GM12878 (cell line): ENCODE measurements around the gene LETMD1. TPM values are rescaled to one million over a fixed set of nuclear protein-coding genes. Genes with fewer than 3 reads are reported as not detected.

ENCODE experiments used
- ATAC-seq: fragments of 200-7000 bp; cut with Tn5 transposase; 3 replicates; pipeline ENCODE4 v1.9.1; 2020; ENCODE audit warnings: mild to moderate bottlenecking, moderate library complexity
- BruUV-seq: library from RNA; stranded (reverse); fragments of 400-500 nt; replicated peaks from 2 replicates; lab custom pipeline; 2021; lab: Mats Ljungman, UMichigan
- CTCF ChIA-PET: fragments of 300-600 bp; sonication (Branson Sonifier 250); formaldehyde crosslinking; extraction: SDS; loops from one replicate; lab custom pipeline; 2021; ENCODE audit warnings: inconsistent platforms; lab: Yijun Ruan, JAX
- POLR2A ChIA-PET: fragments of 350-600 bp; formaldehyde crosslinking; extraction: SDS; loops from one replicate; lab custom pipeline; 2021; ENCODE audit warnings: inconsistent platforms; lab: Charles Lee
- RAD21 ChIA-PET: fragments of 300-600 bp; sonication (Branson Sonifier 250); formaldehyde crosslinking; loops from one replicate; lab custom pipeline; 2023; ENCODE audit warnings: antibody characterized with exemption; ENCODE audit not compliant: unreplicated experiment; lab: Charles Lee
- SMC1A ChIA-PET: fragments of 300-600 bp; sonication (Branson Sonifier 250); formaldehyde crosslinking; loops from one replicate; lab custom pipeline; 2023; ENCODE audit not compliant: unreplicated experiment, uncharacterized antibody; lab: Charles Lee
- DNase-seq: peaks from one replicate; pipeline ENCODE4 v3.0.0-alpha.2; 2011; ENCODE audit warnings: low read depth, low spot score
- FAIRE-seq: peaks from 3 replicates; lab custom pipeline; 2011; peaks lifted over from hg19 to GRCh38; lab: Jason Lieb, UNC
- H2AFZ ChIP-seq: 2 replicates; pipeline ENCODE4 v1.6.0; 2011; ENCODE audit warnings: low read depth, low read length, control low read depth; ENCODE audit not compliant: control insufficient read depth
- H3K27ac ChIP-seq: 2 replicates; pipeline ENCODE4 v1.5.1; 2011; ENCODE audit warnings: control low read depth; ENCODE audit not compliant: control insufficient read depth, insufficient read depth
- H3K27me3 ChIP-seq, 2 experiments: replicated peaks in 1 of 2; 2 replicates each; pipeline versions ENCODE4 v1.6.0 to v1.6.1; 2011; ENCODE audit warnings: low read length in 1 of 2; ENCODE audit not compliant: control insufficient read depth in 2 of 2, insufficient read depth in 2 of 2
- H3K36me3 ChIP-seq, 2 experiments: 2 replicates each; pipeline ENCODE4 v1.5.1; 2011; ENCODE audit warnings: low read length in 1 of 2; ENCODE audit not compliant: control insufficient read depth in 2 of 2, insufficient read depth in 2 of 2
- H3K4me1 ChIP-seq: 2 replicates; pipeline ENCODE4 v1.6.1; 2011; ENCODE audit warnings: mild to moderate bottlenecking, low read length, moderate library complexity, mixed read lengths; ENCODE audit not compliant: control insufficient read depth, insufficient read depth
- H3K4me2 ChIP-seq: 2 replicates; pipeline ENCODE4 v1.6.0; 2011; ENCODE audit warnings: control low read depth; ENCODE audit not compliant: control insufficient read depth, insufficient read depth
- H3K4me3 ChIP-seq: fragments of 200-600 bp; sonication (generic); 2 replicates; pipeline ENCODE4 v1.5.1; 2016
- H3K79me2 ChIP-seq: 2 replicates; pipeline ENCODE4 v1.6.0; 2011; ENCODE audit warnings: low read length; ENCODE audit not compliant: control insufficient read depth, insufficient read depth
- H3K9ac ChIP-seq: 2 replicates; pipeline ENCODE4 v1.8.0; 2011; ENCODE audit warnings: low read length, control low read depth, mixed read lengths; ENCODE audit not compliant: control insufficient read depth, insufficient read depth
- H3K9me3 ChIP-seq: replicated peaks from 3 replicates; pipeline ENCODE4 v1.5.1; 2011; ENCODE audit warnings: mild to moderate bottlenecking, low read length; ENCODE audit not compliant: control insufficient read depth, insufficient read depth
- H4K20me1 ChIP-seq: 2 replicates; pipeline ENCODE4 v1.6.0; 2011; ENCODE audit not compliant: control insufficient read depth, insufficient read depth
- EED ChIP-seq: sonication (generic); IDR thresholded peaks from 2 replicates; pipeline ENCODE4 v1.6.1; 2016; ENCODE audit warnings: antibody characterized with exemption, low read depth
- MEF2A ChIP-seq: IDR thresholded peaks from 2 replicates; pipeline ENCODE4 v1.6.1; 2011; ENCODE audit warnings: low read depth, mild to moderate bottlenecking, low read length, moderate library complexity; ENCODE audit not compliant: insufficient read depth
- MTA2 ChIP-seq: fragments of 450-650 bp; IDR thresholded peaks from 2 replicates; pipeline ENCODE4 v1.6.1; 2016; ENCODE audit warnings: low read depth, mild to moderate bottlenecking, moderate library complexity
- NR2F1 ChIP-seq: fragments of 450-650 bp; conservative IDR thresholded peaks from 2 replicates; pipeline ENCODE4 v1.6.1; 2017; ENCODE audit warnings: mild to moderate bottlenecking
- RB1 ChIP-seq: fragments of 450-650 bp; formaldehyde crosslinking; IDR thresholded peaks from 2 replicates; pipeline ENCODE4 v1.6.1; 2017; ENCODE audit warnings: mild to moderate bottlenecking, borderline replicate concordance
- SREBF1 ChIP-seq: IDR thresholded peaks from 2 replicates; pipeline ENCODE4 v1.6.1; 2012; ENCODE audit warnings: mild to moderate bottlenecking, low read length
- SUPT20H ChIP-seq: IDR thresholded peaks from 2 replicates; pipeline ENCODE4 v1.6.1; 2011; ENCODE audit warnings: low read depth, mild to moderate bottlenecking, low read length, moderate library complexity, borderline replicate concordance; ENCODE audit not compliant: control insufficient read depth
- SUZ12 ChIP-seq: fragments of 200-600 bp; sonication (generic); IDR thresholded peaks from one replicate; pipeline ENCODE4 v1.6.1; 2018; ENCODE audit warnings: antibody characterized with exemption, mild to moderate bottlenecking; ENCODE audit not compliant: unreplicated experiment
- ZNF207 ChIP-seq: fragments of 450-650 bp; IDR thresholded peaks from 2 replicates; pipeline ENCODE4 v1.6.1; 2014; ENCODE audit warnings: antibody characterized with exemption, mild to moderate bottlenecking, borderline replicate concordance
- ZNF622 ChIP-seq: fragments of 450-650 bp; IDR thresholded peaks from 2 replicates; pipeline ENCODE4 v1.6.1; 2017; ENCODE audit warnings: mild to moderate bottlenecking, inconsistent platforms
- ZSCAN29 ChIP-seq: fragments of 450-650 bp; IDR thresholded peaks from 2 replicates; pipeline ENCODE4 v1.6.1; 2017; ENCODE audit warnings: mild to moderate bottlenecking, moderate library complexity
- WGBS: methylation state at CpG from one replicate; pipeline ENCODE4 v1.1.6; 2016; ENCODE audit warnings: low lambda C conversion rate; ENCODE audit not compliant: insufficient replicate concordance, insufficient coverage; ENCODE audit errors: missing lambda C conversion rate; 5-methylcytosine and 5-hydroxymethylcytosine counted together
- in situ Hi-C: fragments of 300-500 bp; cut with MboI; formaldehyde crosslinking; loops from 9 replicates; pipeline ENCODE4 v1.14.3; 2018; ENCODE audit warnings: mixed read lengths
- intact Hi-C: fragments of 100-400 bp; cut with micrococcal nuclease; formaldehyde crosslinking; loops from one replicate; pipeline ENCODE4 v1.14.2; 2022; ENCODE audit not compliant: unreplicated experiment
- polyA plus RNA-seq, 11 experiments: library from polyadenylated mRNA; depleted of rRNA in 4 of 11; unstranded in 6 of 11; stranded (reverse) in 5 of 11; fragments of >200 nt; fragmentation: Nextera tagmentation in 4 of 11; fragmentation: Illumina TruSeq in 1 of 11; extraction: Ambion mirVana in 4 of 11; extraction: Trizol in 1 of 11; gene quantifications; 1 replicate in 1 of 11; 2 replicates in 10 of 11; pipeline versions ENCODE4 v1.2.1 to v1.2.3, GENCODE V29; 2011 to 2016; ENCODE audit warnings: inconsistent platforms in 2 of 11, missing spikeins in 2 of 11, low read depth in 1 of 11
- total RNA-seq, 4 experiments: library from RNA; depleted of rRNA in 3 of 4; stranded (reverse); fragments of >200 nt in 3 of 4; fragmentation: Illumina TruSeq in 1 of 4; extraction: Trizol in 1 of 4; gene quantifications; 2 replicates each; pipeline versions ENCODE4 v1.2.1 to v1.2.3, GENCODE V29; 2013 to 2021
- TF ChIP-seq, protein P1 (sequence below): fragments of 450-650 bp; formaldehyde crosslinking; IDR thresholded peaks from 2 replicates; pipeline ENCODE4 v1.4.0; 2022; ENCODE audit warnings: mild to moderate bottlenecking, moderate library complexity
- TF ChIP-seq, protein P2 (sequence below): IDR thresholded peaks from 2 replicates; pipeline ENCODE4 v1.6.1; 2012; ENCODE audit warnings: improper control_type of control experiment, low read depth, low read length; ENCODE audit not compliant: insufficient replicate concordance
- TF ChIP-seq, protein P3 (sequence below): fragments of 450-650 bp; IDR thresholded peaks from 2 replicates; pipeline ENCODE4 v1.6.1; 2014; ENCODE audit warnings: mild to moderate bottlenecking
- TF ChIP-seq, protein P4 (sequence below): fragments of 450-650 bp; IDR thresholded peaks from 2 replicates; pipeline ENCODE4 v1.6.1; 2017; ENCODE audit warnings: borderline replicate concordance

Gene LETMD1
- total and polyA plus RNA-seq, 10 of the 15 experiments (the other 5 are each of a cell fraction or from before 2014, with no cell fraction given): 30.3 to 116 (median 51.5) TPM

DNA sequence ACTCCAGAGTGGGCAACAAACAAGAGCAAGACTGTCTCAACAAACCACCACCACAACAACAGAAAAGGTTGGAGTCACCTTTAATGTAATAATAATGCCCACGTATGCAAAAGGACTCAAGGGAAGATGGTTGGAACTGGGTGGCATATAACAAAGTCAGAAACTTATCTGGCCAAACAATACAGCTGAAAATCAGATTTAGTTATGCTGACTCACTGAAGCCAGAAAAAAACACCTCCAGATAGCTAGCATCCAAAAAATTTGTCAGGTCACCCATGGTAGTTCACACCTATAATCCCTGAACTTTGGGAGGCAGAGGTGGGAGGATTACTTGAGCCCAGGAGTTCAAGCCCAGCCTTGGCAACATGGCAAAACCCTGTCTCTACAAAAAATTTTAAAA, 46.3 kb upstream of the LETMD1 start:
- BruUV-seq: no TSS peak
- H3K4me1 ChIP-seq: no peaks in the 10 kb centered on the region
- H3K36me3 ChIP-seq: peaks cover 2 to 9% of the 10 kb centered on the region in 2 experiments
- ChIA-PET CTCF (no interaction called here), SMC1A (no interaction called here), RAD21 (no interaction called here), POLR2A (interaction anchor here (0.6 kb wide), 1 partner anchor 17 kb away, joined by 4 read pairs; no protein-coding TSS in a partner anchor)
- 93% methylated on average over 1 of the region's 1 CpG for WGBS
- H3K9ac ChIP-seq: no peak overlapping the region
- no peak overlapping the region for H2AFZ ChIP-seq
- no peak overlapping the region for H3K4me2 ChIP-seq
- FAIRE-seq (no peak), DNase-seq (no peak), ATAC-seq (no peak)
- no peak overlapping the region for H3K4me3 ChIP-seq
- H3K79me2 ChIP-seq: no peaks in the 10 kb centered on the region
- intact Hi-C loops: no loop called here
- no peak overlapping the region for H3K27ac ChIP-seq
- no peaks in the 10 kb centered on the region for H3K27me3 ChIP-seq
- H3K9me3 ChIP-seq: no peaks in the 10 kb centered on the region
- no peaks in the 10 kb centered on the region for H4K20me1 ChIP-seq
- in situ Hi-C loops: no loop called here
- TF ChIP-seq, protein P1, sequence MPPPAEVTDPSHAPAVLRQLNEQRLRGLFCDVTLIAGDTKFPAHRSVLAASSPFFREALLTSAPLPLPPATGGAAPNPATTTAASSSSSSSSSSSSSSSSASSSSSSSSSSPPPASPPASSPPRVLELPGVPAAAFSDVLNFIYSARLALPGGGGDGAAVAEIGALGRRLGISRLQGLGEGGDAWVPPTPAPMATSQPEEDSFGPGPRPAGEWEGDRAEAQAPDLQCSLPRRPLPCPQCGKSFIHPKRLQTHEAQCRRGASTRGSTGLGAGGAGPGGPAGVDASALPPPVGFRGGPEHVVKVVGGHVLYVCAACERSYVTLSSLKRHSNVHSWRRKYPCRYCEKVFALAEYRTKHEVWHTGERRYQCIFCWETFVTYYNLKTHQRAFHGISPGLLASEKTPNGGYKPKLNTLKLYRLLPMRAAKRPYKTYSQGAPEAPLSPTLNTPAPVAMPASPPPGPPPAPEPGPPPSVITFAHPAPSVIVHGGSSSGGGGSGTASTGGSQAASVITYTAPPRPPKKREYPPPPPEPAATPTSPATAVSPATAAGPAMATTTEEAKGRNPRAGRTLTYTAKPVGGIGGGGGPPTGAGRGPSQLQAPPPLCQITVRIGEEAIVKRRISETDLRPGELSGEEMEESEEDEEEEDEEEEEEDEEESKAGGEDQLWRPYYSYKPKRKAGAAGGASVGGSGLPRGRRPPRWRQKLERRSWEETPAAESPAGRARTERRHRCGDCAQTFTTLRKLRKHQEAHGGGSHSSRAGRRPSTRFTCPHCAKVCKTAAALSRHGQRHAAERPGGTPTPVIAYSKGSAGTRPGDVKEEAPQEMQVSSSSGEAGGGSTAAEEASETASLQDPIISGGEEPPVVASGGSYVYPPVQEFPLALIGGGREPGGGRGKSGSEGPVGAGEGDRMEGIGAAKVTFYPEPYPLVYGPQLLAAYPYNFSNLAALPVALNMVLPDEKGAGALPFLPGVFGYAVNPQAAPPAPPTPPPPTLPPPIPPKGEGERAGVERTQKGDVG (CRISPR knock-in tag): no peak
- TF ChIP-seq ZNF622: no peak
- no peak for TF ChIP-seq MEF2A
- TF ChIP-seq, protein P2, sequence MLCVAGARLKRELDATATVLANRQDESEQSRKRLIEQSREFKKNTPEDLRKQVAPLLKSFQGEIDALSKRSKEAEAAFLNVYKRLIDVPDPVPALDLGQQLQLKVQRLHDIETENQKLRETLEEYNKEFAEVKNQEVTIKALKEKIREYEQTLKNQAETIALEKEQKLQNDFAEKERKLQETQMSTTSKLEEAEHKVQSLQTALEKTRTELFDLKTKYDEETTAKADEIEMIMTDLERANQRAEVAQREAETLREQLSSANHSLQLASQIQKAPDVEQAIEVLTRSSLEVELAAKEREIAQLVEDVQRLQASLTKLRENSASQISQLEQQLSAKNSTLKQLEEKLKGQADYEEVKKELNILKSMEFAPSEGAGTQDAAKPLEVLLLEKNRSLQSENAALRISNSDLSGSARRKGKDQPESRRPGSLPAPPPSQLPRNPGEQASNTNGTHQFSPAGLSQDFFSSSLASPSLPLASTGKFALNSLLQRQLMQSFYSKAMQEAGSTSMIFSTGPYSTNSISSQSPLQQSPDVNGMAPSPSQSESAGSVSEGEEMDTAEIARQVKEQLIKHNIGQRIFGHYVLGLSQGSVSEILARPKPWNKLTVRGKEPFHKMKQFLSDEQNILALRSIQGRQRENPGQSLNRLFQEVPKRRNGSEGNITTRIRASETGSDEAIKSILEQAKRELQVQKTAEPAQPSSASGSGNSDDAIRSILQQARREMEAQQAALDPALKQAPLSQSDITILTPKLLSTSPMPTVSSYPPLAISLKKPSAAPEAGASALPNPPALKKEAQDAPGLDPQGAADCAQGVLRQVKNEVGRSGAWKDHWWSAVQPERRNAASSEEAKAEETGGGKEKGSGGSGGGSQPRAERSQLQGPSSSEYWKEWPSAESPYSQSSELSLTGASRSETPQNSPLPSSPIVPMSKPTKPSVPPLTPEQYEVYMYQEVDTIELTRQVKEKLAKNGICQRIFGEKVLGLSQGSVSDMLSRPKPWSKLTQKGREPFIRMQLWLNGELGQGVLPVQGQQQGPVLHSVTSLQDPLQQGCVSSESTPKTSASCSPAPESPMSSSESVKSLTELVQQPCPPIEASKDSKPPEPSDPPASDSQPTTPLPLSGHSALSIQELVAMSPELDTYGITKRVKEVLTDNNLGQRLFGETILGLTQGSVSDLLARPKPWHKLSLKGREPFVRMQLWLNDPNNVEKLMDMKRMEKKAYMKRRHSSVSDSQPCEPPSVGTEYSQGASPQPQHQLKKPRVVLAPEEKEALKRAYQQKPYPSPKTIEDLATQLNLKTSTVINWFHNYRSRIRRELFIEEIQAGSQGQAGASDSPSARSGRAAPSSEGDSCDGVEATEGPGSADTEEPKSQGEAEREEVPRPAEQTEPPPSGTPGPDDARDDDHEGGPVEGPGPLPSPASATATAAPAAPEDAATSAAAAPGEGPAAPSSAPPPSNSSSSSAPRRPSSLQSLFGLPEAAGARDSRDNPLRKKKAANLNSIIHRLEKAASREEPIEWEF: no peak
- TF ChIP-seq SUPT20H: no peak
- no peak for TF ChIP-seq EED
- TF ChIP-seq SUZ12: no peak
- TF ChIP-seq NR2F1: no peak
- no peak for TF ChIP-seq MTA2
- no peak for TF ChIP-seq RB1
- no peak for TF ChIP-seq SREBF1
- TF ChIP-seq, protein P3, sequence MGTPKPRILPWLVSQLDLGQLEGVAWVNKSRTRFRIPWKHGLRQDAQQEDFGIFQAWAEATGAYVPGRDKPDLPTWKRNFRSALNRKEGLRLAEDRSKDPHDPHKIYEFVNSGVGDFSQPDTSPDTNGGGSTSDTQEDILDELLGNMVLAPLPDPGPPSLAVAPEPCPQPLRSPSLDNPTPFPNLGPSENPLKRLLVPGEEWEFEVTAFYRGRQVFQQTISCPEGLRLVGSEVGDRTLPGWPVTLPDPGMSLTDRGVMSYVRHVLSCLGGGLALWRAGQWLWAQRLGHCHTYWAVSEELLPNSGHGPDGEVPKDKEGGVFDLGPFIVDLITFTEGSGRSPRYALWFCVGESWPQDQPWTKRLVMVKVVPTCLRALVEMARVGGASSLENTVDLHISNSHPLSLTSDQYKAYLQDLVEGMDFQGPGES: no peak
- TF ChIP-seq ZNF207: no peak
- TF ChIP-seq, protein P4, sequence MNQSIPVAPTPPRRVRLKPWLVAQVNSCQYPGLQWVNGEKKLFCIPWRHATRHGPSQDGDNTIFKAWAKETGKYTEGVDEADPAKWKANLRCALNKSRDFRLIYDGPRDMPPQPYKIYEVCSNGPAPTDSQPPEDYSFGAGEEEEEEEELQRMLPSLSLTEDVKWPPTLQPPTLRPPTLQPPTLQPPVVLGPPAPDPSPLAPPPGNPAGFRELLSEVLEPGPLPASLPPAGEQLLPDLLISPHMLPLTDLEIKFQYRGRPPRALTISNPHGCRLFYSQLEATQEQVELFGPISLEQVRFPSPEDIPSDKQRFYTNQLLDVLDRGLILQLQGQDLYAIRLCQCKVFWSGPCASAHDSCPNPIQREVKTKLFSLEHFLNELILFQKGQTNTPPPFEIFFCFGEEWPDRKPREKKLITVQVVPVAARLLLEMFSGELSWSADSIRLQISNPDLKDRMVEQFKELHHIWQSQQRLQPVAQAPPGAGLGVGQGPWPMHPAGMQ: no peak
- no peak for TF ChIP-seq ZSCAN29
